ENCODE measurements around the gene ALPI.
"Not testable (repeated sequence)": the region's sequence is repeated elsewhere in the genome, so short reads cannot be mapped to it uniquely, and the experiment has no call there.

The ALPI gene

DNA sequence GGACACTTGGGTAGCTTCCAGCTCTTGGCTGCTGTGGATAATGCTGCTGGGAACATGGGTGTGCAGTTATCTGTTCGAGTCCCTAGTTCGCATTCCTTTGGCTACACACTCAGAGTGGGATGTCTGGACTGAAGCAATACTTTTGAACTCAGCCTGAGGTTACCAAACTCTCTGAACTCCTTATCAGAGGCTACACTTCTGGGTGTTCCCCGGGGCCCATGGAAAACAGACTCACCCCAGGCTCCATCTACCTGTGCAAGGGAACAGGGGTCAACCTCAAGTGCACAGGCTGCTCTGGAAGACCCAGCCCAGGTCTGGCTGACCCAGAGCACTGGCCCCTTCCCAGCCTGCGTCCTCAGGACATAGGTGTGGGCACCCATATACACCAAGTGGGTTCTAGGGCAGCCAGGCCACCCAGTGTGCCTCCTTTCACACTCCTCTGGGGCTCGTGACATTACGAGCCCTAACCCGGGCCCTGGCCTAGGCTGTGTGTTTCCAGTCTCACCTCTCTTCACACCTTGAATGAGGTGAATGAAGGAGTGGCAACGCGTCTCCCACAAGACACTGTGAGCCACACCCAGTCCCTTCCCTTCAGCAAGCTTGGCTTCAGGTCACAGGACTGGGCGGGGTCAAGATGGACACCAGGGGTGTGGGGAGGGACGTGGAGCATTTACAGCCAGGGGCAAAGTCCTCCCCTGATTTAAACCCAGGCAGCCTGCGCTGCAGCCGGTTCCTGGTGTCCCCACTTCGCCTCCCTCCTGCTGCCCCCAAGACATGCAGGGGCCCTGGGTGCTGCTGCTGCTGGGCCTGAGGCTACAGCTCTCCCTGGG, at the start of gene ALPI:
TSS of gene ALPI (plus strand) at position 728 of the 830 bp plus-strand sequence. CDS start at position 775, 47 bp downstream.
- DNase-seq (ENCODE audit: low read depth): no peak

DNA sequence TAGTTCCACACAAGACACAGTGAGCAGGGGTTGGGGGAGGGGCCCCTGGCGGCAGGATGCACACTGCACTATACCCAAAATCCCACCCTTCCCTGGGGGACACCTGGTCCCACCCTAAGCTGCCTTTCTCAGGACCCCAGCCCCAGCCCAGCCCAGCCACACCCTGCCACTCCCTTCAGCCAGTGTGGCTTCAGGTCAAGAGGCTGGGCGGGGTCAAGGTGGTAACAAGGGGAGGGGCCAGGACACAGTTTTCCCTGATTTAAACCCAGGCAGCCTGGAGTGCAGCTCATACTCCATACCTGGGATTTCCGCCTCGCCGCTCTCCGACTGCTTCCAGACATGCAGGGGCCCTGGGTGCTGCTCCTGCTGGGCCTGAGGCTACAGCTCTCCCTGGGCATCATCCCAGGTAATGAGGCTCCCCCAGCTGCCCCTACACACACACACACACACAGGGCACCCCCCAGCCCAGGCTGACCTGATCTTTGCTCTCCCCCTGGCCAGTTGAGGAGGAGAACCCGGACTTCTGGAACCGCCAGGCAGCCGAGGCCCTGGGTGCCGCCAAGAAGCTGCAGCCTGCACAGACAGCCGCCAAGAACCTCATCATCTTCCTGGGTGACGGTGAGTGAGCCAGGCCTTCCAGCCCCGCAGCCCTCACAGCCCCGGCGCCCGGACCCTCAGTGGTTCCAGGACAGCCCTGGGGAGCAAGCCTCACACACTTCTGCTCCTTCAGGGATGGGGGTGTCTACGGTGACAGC, 49.2 kb upstream of the ALPI start, which contains the start of gene ALPG:
TSS of gene ALPG (plus strand) at position 289 of the 755 bp plus-strand sequence. CDS start at position 340, 51 bp downstream.
- DNase-seq (ENCODE audit: low read depth): no peak

DNA sequence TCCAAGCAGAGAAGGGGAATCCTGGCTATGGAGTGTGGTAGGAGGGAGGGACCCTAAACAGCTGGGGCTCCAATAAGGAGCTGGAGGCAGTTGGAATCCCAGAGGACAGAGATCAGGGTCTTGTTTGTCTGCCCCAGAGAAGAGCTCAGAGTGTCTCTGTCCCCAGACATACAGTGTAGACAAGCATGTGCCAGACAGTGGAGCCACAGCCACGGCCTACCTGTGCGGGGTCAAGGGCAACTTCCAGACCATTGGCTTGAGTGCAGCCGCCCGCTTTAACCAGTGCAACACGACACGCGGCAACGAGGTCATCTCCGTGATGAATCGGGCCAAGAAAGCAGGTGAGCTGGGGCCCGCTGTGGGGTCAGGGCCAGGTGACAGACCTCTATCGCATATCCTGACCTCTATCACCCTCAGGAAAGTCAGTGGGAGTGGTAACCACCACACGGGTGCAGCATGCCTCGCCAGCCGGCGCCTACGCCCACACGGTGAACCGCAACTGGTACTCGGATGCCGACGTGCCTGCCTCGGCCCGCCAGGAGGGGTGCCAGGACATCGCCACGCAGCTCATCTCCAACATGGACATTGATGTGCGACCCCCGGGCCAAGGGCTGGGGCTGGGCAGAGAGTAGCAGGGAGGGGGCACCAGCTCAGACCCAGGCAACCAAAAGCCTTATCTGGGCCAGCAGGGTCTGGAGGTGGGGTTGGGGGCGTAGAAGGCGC, 48.4 kb upstream of the ALPI start:
- not testable (repeated sequence) for DNase-seq (ENCODE audit: low read depth)

DNA sequence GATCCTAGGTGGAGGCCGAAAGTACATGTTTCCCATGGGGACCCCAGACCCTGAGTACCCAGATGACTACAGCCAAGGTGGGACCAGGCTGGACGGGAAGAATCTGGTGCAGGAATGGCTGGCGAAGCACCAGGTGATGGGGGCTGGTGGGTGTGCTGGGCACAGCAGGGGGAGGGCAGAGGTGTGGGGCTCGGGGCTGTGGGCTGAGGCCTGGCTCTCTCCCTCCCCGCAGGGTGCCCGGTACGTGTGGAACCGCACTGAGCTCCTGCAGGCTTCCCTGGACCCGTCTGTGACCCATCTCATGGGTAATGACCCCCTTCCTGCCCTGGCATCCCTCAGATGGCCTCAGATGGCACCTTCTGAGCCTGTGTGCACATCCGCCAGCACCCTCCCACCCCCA, 47.7 kb upstream of the ALPI start:
- not testable (repeated sequence) for DNase-seq (ENCODE audit: low read depth)

DNA sequence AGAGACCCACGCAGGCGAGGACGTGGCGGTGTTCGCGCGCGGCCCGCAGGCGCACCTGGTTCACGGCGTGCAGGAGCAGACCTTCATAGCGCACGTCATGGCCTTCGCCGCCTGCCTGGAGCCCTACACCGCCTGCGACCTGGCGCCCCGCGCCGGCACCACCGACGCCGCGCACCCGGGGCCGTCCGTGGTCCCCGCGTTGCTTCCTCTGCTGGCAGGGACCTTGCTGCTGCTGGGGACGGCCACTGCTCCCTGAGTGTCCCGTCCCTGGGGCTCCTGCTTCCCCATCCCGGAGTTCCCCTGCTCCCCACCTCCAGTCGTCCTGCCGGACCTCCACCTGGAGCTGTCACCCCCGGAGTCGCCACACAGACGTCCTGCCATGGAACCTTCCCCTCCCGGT, 46.3 kb upstream of the ALPI start:
- DNase-seq (ENCODE audit: low read depth): not testable (repeated sequence)

DNA sequence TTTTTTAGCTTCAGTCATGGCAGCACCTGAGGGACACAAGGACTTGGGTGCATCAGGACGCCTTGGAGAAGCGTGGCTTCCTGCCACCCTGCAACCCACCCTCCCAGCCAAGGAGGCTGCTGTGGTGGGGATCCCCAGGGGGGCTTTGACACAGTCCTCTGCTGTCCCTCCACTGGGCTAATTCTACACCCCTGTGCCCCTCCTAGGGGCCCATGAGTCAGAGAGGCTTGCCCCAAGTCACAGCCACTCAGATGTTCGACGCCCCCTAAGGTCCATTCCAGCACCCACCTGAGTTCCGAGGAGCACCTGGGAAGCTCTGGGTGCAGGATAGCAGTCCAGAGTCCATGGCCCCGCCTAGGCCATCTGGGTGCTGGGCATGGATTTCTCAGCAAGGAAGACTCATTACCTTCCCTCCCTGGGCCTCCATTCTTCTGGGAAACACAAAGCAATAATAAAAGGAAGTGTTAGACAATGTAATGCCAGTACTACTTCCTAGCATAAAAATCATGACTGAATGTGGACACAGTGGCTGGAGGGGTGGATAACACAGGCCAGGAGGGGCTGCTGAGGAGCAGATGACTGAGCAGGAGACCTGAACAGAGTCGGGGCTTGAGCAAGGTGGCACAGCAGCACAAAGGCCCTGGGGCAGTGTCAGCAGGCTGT, 45.6 kb upstream of the ALPI start:
- DNase-seq (ENCODE audit: low read depth): no peak

DNA sequence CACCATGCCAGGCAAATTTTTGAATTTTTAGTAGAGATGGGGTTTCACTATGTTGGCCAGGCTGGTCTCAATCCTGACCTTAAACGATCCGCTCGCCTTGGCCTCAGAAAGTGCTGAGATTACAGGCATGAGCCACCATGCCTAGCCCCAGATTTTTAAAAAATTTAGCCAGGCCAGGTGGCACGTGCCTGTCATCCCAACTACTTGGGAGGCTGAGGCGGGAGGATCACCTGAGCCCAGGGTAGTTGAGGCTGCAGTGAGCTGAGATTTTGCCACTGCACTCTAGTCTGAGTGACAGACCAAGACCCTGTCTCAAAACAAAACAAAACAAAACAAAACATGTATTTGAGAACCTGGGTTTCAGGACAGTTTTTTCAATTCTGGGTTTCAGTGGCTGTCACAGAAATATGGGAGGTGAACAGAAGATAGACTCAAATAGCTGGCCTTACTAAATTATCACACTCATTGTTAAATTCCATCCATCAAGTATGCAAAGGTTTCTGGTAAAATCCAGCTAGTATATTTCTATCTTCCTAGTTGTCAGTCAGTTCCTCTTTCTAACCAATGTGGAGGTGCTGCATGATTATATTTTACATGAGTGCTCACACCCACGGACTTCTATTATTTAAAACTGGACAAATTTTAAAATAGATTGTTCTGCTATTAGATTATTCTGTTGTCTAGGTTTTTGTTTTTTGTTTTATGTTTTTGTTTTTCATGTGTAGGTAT, 43.9 kb upstream of the ALPI start:
- no peak for DNase-seq (ENCODE audit: low read depth)

DNA sequence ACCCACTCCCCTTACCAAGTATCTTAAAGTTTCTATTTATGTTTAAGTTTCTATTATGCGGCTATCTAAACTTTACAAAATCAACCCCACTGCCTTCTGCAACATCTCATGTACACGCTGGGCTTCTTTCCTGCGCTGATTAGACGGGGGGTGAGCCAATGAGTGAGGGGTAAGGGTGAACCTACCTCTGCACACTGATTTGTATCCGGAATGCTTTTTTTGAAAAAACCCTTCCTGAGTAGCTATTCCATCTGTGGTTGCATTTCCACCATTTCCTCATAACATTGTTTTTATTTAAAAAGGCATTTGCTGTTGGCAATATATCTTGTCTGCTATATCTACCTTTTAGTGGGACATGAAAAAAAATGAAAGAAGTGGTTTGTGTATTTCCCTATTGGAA, 43.0 kb upstream of the ALPI start:
- no peak for DNase-seq (ENCODE audit: low read depth)

DNA sequence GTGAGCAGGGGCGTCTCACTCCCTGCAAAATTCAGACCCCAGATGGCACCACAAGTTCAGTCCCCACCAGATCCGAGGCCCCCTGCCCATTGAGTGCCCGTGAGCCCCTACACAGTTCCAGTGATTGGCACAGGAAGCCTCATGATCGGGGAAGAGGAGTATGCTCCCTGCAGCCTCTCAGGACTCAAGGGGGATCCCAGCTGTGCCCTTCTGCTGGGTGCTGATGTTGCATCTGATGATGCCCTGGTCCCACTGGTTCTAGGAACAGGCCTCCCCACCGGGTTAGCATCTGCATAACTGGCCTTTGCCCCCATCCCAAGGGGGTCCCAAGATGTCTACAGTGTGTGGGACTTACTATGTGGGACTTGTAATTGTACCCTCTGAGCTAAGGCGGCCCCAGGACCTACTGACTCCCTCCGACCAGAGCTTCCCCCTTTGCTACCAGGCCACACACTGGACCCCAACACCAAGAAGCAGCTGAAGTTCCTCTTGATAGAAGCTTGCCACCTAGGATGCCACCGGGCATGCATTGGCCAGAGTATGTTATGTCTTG, 40.7 kb upstream of the ALPI start:
- DNase-seq (ENCODE audit: low read depth): no peak

DNA sequence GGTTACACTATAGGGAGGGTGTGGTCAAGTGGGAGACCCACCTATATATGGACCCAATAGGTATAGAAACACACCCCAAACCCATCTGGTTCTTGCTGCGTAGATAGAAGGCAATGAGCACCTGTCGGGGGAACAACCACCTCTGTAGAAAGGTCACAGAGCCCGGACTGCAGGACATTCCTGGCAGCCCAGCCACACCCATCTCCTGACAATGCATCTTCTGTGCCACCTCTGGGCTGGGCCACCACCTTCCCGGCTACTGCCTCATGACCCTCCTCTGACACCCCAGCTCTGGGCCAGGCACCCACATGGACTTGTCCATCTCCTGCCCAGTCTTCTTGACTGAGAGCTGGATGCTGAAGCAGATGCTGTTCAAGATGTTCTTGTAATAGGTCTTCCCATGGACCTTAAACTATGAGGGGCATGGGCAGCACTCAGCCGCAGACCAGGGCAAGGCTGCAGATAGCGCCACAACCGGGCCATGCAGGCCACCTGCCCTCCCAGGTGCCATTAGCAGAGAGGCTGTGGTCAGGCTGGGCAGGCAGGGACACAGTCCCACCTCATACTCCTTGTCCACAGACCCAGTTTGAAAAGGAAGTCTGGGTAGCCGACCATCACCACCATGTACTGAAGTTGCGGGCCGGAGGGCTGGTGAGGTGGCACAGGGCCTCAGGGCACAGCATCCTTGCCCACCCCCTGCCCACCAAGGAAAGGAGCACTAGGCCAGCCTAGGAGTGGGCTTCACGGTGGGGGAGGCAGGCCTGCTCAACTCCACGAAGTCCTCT, 40.0 kb upstream of the ALPI start:
- DNase-seq (ENCODE audit: low read depth): no peak

DNA sequence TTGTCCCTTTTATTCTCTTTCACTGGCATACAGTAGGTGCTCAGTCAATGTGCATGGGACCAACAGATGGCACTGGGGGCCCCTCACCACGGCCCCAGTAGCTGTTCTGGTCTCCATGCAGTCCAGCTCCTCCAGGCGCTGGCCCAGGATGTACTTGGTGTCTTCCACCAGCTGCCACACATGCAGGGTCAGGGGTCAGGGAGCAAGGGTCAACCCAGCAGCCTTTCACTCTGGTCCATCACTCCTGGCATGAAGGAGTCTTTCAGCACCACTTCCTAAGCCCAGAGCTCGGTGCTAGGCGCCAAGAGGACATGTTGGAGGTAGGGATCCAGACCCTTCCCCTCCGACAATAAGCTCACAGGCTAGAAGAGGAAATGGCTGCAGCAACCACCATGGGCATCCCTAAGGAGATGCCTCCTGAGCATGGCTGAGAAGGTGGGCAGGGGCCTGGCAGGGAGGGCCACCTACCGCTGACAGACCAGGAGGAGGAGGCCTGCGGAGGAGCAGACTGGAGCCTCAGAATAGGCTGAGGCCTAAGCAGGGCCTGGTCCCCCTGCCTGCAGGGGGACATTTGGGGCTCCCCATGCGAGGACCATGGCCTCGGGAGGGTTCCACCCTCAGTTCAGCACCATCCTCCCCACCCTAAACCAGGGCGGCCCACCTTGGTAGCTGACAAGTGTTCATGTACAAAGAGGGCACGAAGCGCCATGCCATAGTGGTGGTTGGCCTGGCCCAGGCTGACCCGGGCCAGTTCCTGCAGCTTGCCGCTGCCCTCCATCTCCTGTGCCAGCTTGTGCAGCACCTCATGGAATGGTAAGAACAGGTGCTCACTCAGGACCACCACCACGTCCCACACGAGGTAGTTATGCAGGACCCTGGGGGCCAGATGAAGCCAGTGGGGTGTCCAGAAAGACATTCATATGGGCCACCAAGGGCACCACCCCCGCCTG, 39.2 kb upstream of the ALPI start:
- no peak for DNase-seq (ENCODE audit: low read depth)

DNA sequence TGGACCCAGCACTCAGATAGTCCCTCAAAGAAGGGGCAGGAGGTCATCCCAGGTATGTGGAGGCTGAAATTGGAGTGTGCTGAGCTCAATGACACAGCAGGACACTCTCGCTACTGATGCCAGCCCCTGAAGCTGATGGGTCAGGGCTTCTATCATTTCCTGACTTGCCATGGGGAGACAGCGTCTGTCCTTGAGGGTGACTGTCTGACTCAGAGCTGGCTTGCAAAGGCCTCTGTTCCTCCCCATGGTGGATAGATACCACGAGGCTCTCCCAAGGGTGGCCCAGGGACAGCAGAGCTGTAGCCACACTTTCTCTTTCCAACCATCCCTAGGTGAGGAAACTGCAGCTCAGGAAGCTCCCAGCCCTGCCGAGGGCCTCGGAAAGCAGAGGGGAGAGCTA, 38.5 kb upstream of the ALPI start:
- no peak for DNase-seq (ENCODE audit: low read depth)

DNA sequence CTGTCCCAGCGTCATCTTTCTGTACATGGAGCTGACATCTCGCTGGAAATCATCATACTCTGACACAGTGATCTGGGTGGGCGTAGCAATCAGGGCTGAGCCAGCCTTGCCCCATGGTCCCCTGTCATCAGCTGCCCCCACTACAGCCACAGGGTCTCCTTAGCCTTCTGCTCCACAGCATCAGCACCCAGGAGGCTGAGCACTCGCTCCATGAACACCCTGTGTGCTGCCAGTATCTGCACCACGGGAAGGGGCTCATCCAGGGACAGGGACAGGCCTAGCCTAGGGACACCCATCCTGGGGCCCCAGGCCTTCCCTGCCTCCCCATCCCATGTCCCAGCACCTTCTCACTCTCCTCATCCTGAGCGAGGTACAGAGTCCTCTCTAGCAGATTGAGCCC, 37.9 kb upstream of the ALPI start:
- DNase-seq (ENCODE audit: low read depth): no peak

DNA sequence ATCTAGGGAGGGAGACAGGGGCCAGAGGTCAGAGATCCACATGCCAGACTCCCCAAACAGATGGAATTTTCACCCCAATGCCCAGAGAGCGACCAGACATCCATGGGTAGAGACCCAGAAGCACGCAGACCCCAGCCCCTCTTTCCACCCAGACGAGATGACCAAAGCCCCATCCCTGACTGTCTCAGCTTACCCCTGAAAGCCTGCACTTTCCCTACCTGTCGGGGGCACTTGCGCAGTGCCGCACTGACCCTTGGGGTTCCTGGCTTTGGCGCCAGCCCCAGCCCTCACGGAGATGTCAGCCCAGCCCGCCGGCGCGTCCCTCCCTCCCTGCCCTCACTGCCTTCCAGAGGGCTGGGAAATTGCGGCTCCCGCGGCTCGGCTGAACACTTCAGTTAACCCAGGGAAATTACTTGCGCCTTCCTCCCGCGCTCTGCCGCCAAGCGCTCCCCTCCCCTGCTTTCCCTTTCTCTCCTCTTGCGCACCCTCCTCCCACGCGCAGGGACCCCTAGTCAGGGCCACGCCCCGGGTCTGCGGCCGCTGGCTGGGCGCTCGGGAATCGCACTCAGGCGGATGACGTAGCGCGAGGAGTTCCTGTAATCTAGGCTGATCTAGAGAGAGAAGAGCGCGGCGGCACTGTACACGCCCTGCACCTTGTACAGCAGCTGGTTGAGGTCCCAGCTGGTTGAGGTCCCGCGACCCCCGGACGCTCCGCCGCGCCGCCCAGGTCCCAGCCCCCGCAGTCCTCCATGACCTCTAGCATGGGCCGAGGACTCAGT, 37.3 kb upstream of the ALPI start:
- no peak for DNase-seq (ENCODE audit: low read depth)

DNA sequence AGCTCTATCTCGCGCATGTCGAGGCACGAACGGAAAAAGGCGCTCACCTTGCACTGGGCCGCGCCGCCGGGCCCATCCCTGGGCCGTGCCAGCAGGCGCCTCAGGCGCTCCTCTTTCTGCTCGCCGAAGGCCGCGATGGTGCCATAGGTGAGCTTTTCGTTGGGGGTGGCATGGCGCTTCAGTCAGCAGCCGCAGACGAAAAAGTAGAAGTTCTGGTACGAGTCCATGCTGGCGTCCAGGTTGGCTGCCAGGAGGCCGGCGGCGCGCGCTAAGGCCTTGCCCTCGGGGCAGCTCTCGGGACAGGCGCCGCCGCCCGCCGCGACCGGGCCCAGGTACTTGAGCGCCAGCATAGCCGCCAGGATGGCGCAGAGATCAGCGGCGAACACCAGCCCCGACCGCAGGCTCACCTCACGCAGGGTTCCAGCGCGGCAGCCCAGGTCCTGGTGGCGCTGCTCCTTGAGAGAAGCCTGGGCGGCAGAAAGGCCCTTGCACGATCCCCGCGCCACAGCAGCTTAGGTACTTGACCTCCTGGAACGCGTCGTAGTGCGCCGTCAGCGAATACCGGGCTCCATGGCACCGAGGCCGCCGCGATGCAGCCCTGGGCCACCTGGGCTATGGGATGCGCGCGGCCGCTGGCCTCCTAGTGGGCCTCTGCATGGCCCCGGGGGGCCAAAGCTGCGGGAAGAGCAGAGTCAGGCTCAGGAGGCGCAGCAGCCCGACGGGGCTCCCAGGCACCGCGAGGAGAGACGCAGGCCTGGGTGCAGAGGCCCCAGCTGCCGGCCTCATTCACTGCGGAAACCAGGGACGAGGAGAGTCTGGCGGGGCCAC, 36.5 kb upstream of the ALPI start:
- DNase-seq (ENCODE audit: low read depth): no peak

DNA sequence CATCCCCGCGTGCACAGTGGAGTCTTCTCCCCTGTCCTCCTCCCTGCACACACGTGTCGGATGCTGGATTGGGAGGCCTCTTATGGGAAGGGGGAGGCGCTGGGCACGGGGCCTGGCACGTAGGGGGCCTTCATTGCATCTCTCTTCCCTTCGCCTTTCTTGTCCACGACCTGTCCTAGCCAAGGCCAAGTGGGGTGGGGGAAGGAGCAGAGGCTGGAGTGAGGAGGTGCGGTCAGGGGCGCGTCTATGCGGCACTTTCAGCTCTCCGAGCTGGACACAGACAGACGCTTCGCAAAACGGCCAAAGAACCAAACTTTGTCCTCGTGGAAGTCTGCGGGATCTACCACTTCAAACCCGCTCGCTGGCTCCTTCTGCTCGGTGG, 35.9 kb upstream of the ALPI start:
- no peak for DNase-seq (ENCODE audit: low read depth)

DNA sequence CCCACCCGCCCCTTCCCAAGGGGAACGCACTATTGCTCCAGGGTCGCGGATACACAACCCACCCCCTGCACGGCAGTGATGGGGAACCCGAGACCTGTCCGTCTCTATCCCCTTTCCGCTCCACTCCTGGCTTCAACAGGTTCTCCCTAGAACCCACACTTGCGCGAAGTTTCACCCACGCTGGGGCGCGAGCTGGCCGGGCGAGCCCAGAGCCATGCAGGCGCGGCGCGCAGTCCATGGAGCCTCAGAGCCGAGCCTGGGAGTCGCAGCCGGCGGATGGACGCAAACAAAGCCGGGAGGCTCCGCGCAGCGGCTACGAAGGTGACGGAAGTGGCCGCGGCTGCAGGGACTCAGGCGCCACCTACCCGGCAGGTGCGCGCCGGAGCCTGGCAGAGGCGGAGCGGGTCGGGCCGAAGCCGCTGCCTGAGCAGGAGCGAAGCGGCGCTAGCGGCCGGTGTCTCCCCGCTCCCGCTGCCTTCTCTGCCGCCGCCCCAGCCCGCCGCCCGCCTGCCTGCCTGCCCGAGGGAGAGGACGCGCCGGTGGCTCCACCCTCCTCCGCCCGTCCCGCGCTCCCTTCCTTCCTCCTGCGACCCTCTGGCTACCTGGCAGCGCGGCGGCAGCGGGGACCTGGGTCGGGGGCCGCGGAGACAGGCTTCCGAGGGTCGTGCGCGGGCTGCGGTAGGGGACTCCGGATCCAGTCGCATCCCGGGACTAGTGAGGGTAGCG, 35.3 kb upstream of the ALPI start:
- no peak for DNase-seq (ENCODE audit: low read depth)
